ENCODE data around the gene KIF21B. TPM values are rescaled to one million over a fixed set of nuclear protein-coding genes. Genes with fewer than 3 reads are reported as not detected.

KIF21B gene
- total RNA-seq, 1 donor from 2014 or later: 10.2 TPM

DNA sequence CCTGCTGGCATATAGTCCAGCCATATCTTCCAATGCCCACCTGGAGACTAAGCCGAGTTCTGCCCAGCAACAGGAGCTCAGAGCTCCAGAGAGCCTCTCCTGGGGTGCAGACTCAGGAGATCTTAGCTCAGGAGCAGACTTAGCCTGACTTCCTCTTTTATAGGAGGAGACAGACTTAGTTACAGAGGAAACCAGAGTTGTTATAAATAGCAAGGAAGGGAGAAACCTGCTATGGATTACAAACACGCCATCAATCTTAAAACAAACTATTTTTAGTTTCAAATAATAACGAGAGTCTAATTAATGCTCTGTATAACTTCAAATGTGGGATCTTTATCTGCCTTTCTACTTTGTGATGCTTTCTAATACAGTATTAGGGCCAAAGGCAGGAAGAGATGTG, 3.3 kb upstream of the KIF21B start:
- Histone ChIP-seq H3K4me3 (no peak overlapping the region), H3K27me3 (no peaks in the 10 kb centered on the region), H3K27ac (peak overlapping the region; percentile 20 to 43), H3K9me3 (no peaks in the 10 kb centered on the region), H3K4me1 (peaks cover 6 to 7% of the 10 kb centered on the region in 2 donors), H3K36me3 (no peaks in the 10 kb centered on the region)
- TF ChIP-seq, protein P1, sequence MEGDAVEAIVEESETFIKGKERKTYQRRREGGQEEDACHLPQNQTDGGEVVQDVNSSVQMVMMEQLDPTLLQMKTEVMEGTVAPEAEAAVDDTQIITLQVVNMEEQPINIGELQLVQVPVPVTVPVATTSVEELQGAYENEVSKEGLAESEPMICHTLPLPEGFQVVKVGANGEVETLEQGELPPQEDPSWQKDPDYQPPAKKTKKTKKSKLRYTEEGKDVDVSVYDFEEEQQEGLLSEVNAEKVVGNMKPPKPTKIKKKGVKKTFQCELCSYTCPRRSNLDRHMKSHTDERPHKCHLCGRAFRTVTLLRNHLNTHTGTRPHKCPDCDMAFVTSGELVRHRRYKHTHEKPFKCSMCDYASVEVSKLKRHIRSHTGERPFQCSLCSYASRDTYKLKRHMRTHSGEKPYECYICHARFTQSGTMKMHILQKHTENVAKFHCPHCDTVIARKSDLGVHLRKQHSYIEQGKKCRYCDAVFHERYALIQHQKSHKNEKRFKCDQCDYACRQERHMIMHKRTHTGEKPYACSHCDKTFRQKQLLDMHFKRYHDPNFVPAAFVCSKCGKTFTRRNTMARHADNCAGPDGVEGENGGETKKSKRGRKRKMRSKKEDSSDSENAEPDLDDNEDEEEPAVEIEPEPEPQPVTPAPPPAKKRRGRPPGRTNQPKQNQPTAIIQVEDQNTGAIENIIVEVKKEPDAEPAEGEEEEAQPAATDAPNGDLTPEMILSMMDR (IDR thresholded peaks at IDR 0.05): no peak
- intact Hi-C loops (cut with DNase I): no loop called here
- no peak for DNase-seq (ENCODE audit: low spot score in 2 of 2)

DNA sequence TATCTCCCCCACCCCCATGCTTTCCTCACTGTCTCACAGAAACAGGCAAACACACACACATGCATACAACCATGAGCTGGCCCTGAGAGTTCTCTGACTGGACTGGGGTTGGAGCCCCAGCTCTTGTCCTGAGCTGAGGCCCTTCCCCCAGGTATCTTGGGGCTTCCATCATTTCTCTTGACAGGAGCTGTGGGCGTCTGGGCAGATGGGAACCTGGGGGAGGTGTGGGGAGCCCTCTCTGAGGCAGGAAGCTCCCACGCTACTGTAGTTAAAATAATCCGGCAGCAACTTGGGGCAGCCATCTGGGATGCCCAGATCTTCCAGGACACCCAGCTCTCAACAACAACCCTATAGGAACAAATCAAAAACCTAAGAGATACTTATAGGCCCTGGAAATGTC, 2.7 kb upstream of the KIF21B start:
- no peak for DNase-seq (ENCODE audit: low spot score in 2 of 2)
- TF ChIP-seq, protein P1 (IDR thresholded peaks at IDR 0.05): no peak
- H3K9me3 ChIP-seq: no peaks in the 10 kb centered on the region
- no peaks in the 10 kb centered on the region for H3K36me3 ChIP-seq
- intact Hi-C loops (cut with DNase I): no loop called here
- H3K27ac ChIP-seq: no peak overlapping the region
- H3K27me3 ChIP-seq: no peaks in the 10 kb centered on the region
- H3K4me3 ChIP-seq: no peak overlapping the region
- H3K4me1 ChIP-seq: peaks cover 6 to 7% of the 10 kb centered on the region in 2 donors

DNA sequence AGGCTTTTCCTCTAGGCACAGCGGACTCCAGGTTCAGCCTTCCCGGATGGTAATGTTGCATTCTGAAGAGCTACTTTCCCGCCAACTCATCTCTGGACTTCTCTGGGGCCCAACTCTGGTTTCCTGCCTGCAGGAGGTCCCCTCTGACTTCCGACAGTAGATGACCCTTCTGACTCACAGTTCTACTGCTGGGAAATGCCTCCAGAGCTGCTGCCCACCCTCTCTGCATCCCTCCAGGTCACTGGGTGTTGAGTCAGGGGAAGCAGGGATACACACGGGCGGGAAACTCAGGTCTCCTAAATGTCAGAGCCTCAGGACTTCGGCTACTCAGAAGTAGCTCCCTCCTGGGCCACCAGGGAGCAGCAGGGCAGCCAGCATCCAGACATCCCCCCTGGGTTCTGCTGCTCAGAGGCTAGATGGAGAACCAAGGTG, 2.1 kb upstream of the KIF21B start:
- no peak overlapping the region for H3K27ac ChIP-seq
- H3K9me3 ChIP-seq: no peaks in the 10 kb centered on the region
- H3K27me3 ChIP-seq: no peaks in the 10 kb centered on the region
- no peak overlapping the region for H3K4me3 ChIP-seq
- intact Hi-C loops (cut with DNase I): no loop called here
- no peak for DNase-seq (ENCODE audit: low spot score in 2 of 2)
- no peaks in the 10 kb centered on the region for H3K36me3 ChIP-seq
- peaks cover 6 to 7% of the 10 kb centered on the region in 2 donors for H3K4me1 ChIP-seq
- TF ChIP-seq, protein P1 (IDR thresholded peaks at IDR 0.05): peak in 1 of 3 experiments; percentile 15

DNA sequence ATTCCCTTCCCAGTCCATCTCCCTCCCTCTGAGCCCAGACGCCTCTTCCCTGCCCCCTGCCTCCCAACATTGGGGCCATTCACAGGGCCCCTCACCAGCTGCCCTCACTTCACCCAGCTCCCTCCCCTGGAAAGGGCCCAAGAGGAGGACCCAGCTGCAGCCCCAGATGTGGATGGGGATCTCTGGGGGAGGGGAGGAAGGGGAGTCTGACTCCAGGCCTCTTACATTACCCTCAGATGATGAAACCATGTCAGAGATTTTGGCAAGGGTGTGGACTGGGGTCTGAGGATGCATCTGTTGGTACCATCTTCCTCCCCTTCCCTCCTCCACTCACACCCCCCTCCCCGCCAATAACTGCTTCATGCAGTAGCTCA, 1.1 kb upstream of the KIF21B start:
- DNase-seq (ENCODE audit: low spot score in 2 of 2): no peak
- TF ChIP-seq, protein P1 (IDR thresholded peaks at IDR 0.05): no peak

DNA sequence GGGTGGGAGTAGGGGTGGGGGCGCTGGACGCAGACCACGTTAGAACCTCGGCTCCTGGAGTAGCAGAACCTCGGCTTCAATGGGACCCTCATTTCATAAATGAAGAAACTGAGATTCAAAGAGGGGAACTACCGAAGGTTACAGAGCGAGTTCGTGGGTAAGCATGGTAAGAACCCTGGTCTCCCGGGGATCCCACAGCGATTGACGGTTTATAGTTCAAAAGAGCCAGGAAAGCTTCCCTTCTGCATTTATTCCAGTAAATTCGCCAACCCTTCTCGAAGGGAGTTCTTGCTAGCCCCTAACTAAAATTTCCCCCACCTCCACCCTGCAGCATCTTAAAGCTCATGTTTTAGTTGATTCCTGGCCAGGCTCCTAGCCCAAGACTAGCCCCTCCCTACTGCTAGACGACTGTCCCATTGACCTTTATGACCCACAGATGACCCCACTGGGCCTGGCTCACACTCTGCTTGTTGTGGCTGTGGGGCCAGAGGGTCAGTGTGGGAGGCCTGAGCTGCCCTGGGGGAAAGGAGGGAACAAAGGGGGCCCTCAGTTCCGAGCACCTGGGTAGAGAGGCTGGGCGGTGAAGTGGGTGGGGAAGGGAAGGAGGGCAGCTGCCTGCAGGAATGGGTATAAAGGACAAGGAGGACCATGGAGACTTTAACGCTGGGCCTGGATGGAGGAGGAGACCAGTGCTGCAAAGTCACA, 558 bp upstream of the KIF21B start:
- intact Hi-C loops (cut with DNase I): no loop called here
- H3K4me1 ChIP-seq: peaks cover 6 to 7% of the 10 kb centered on the region in 2 donors
- no peaks in the 10 kb centered on the region for H3K27me3 ChIP-seq
- peak overlapping the region; percentile 56 to 81 for H3K4me3 ChIP-seq
- no peak overlapping the region for H3K27ac ChIP-seq
- H3K36me3 ChIP-seq: no peaks in the 10 kb centered on the region
- no peak for DNase-seq (ENCODE audit: low spot score in 2 of 2)
- H3K9me3 ChIP-seq: no peaks in the 10 kb centered on the region
- TF ChIP-seq, protein P1 (IDR thresholded peaks at IDR 0.05): no peak

More for the DNA sequence above, 1.1 kb upstream of the KIF21B start:
- H3K36me3 ChIP-seq: no peaks in the 10 kb centered on the region
- no peaks in the 10 kb centered on the region for H3K27me3 ChIP-seq
- no peak overlapping the region for H3K27ac ChIP-seq
- H3K4me1 ChIP-seq: peaks cover 6 to 7% of the 10 kb centered on the region in 2 donors
- H3K9me3 ChIP-seq: no peaks in the 10 kb centered on the region
- no peak overlapping the region for H3K4me3 ChIP-seq
- intact Hi-C loops (cut with DNase I): no loop called here
